ENCODE data around the gene NEK11. TPM values are rescaled to one million over a fixed set of nuclear protein-coding genes. Genes with fewer than 3 reads are reported as not detected.

NEK11 gene
- total and polyA plus RNA-seq, 10 donors, result 0.77 to 5.9 (median 3.4) TPM

GRCh38 chr3:131218196-131218595, 191.5 kb downstream of the NEK11 start:
- no peaks in the 10 kb centered on the region for H3K9me3 ChIP-seq
- no peaks in the 10 kb centered on the region for H3K36me3 ChIP-seq
- intact Hi-C loops (cut with DNase I; ENCODE audit: low total_unique reads), result no loop called here
- no peak overlapping the region for H3K27ac ChIP-seq
- no peak for DNase-seq
- no peaks in the 10 kb centered on the region for H3K4me1 ChIP-seq
- WGBS, 5 donors, result 96 to 100% (median 100%) methylated on average over 1 of the region's 1 CpG
- no peak overlapping the region for H3K4me3 ChIP-seq
- TF ChIP-seq POLR2A (IDR thresholded peaks at IDR 0.05), result no peak
- no peak for TF ChIP-seq POLR2AphosphoS5 (IDR thresholded peaks at IDR 0.05)
- TF ChIP-seq, protein P1, sequence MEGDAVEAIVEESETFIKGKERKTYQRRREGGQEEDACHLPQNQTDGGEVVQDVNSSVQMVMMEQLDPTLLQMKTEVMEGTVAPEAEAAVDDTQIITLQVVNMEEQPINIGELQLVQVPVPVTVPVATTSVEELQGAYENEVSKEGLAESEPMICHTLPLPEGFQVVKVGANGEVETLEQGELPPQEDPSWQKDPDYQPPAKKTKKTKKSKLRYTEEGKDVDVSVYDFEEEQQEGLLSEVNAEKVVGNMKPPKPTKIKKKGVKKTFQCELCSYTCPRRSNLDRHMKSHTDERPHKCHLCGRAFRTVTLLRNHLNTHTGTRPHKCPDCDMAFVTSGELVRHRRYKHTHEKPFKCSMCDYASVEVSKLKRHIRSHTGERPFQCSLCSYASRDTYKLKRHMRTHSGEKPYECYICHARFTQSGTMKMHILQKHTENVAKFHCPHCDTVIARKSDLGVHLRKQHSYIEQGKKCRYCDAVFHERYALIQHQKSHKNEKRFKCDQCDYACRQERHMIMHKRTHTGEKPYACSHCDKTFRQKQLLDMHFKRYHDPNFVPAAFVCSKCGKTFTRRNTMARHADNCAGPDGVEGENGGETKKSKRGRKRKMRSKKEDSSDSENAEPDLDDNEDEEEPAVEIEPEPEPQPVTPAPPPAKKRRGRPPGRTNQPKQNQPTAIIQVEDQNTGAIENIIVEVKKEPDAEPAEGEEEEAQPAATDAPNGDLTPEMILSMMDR (IDR thresholded peaks at IDR 0.05 in 8 of 11, conservative IDR thresholded peaks at IDR 0.05 in 3 of 11), result no peak
- no peaks in the 10 kb centered on the region for H3K27me3 ChIP-seq (replicated peaks in 1 of 7)

DNA sequence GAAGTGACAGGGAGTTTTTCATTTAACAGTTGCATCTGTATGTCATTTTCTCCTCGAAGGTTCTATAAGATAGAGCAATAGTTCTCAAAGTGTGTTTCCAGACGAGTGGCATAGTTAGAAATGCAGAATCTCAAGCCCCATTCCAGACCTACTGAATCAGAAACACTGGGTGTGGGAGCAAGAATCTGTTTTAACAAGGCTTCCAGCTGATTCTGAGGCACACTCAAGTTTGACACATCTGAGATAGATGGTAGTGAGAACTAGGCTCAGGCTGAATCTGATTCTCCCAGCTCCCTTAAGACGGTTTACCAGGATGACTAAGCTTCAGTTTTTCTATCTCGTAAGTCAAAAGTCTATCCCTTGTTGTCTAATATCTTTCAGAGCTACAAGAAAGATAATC, 195.1 kb downstream of the NEK11 start:
- Histone ChIP-seq H3K4me1 (no peaks in the 10 kb centered on the region), H3K36me3 (no peaks in the 10 kb centered on the region), H3K27ac (no peak overlapping the region), H3K9me3 (no peaks in the 10 kb centered on the region), H3K4me3 (no peak overlapping the region), H3K27me3 (replicated peaks in 1 of 7) (no peaks in the 10 kb centered on the region)
- DNase-seq, result no peak
- intact Hi-C loops (cut with DNase I; ENCODE audit: low total_unique reads), result no loop called here
- 49 to 61% (median 51%) methylated on average over 4 of the region's 4 CpGs for WGBS, 5 donors
- TF ChIP-seq POLR2A (IDR thresholded peaks at IDR 0.05), result no peak
- no peak for TF ChIP-seq POLR2AphosphoS5 (IDR thresholded peaks at IDR 0.05)
- TF ChIP-seq, protein P1 (IDR thresholded peaks at IDR 0.05 in 8 of 11, conservative IDR thresholded peaks at IDR 0.05 in 3 of 11), result no peak

DNA sequence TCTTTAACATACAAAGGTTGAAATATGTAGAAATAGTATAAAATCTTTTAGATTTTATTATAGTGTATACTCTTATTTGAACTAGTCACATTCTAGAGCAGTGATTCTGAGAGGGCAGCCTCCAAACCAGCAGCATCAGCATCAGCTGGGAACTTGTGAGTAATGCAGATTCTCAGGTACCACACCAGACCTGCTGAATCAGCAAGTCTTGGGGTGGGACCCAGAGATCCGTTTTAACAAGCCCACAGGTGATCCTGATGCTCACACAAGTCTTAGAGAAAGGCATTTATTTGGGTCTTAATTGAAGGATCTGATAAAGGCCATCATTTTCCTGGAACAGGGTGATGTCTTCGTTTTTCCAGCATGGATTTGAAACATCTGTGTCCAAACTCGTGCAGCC, 195.9 kb downstream of the NEK11 start:
- Histone ChIP-seq H3K27me3 (replicated peaks in 1 of 7) (no peaks in the 10 kb centered on the region), H3K27ac (no peak overlapping the region), H3K4me3 (no peak overlapping the region), H3K9me3 (no peaks in the 10 kb centered on the region), H3K4me1 (no peaks in the 10 kb centered on the region), H3K36me3 (no peaks in the 10 kb centered on the region)
- intact Hi-C loops (cut with DNase I; ENCODE audit: low total_unique reads), result no loop called here
- DNase-seq, result no peak
- TF ChIP-seq, protein P1 (IDR thresholded peaks at IDR 0.05 in 8 of 11, conservative IDR thresholded peaks at IDR 0.05 in 3 of 11), result no peak
- TF ChIP-seq POLR2A (IDR thresholded peaks at IDR 0.05) (no peak), POLR2AphosphoS5 (IDR thresholded peaks at IDR 0.05) (no peak)
- WGBS, 5 donors, result 71 to 82% (median 74%) methylated on average over 3 of the region's 3 CpGs

DNA sequence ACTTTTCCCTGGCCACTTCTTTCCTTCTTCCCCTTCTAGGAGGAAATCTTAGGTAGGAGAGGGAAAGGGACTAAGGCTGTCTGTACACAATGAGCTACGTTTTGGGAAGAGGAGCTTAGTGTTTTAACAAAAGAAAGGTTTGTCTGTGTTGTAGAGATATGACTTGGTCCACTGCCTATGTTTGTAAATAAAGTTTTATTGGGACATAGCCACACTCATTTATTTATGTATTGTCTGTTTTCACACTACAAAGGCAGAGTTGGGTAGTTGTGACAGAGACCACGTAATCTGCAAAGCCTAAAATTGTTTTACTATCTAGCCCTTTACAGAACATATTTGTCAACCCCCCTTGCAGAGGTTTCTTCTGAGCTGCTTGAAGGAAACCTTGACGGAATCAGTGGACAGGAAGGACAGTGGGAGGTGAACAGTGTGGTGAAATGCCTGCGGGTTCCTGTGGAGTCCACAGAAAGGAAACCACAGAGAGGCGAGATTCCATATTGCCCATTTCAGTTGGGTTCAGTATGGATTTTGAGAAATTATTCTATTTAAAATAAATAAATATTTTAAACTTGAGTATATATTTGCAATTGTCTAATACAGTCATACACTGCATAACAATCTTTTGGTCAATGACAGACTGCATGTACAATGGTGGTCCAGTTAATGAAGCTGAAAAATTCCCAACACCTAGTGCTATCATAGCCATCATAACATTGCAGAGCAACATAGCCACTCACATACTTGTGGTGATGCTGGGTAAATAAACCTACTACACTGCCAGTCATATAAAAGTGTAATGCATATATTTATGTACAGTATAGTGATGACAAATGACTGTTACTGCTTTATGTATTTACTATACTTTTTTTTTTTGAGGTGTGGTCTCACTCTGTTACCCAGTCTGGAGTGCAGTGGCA, 197.0 kb downstream of the NEK11 start:
- no peaks in the 10 kb centered on the region for H3K27me3 ChIP-seq (replicated peaks in 1 of 7)
- TF ChIP-seq POLR2AphosphoS5 (IDR thresholded peaks at IDR 0.05) (no peak), POLR2A (IDR thresholded peaks at IDR 0.05) (no peak)
- TF ChIP-seq, protein P1 (IDR thresholded peaks at IDR 0.05 in 8 of 11, conservative IDR thresholded peaks at IDR 0.05 in 3 of 11), result no peak
- intact Hi-C loops (cut with DNase I; ENCODE audit: low total_unique reads), result no loop called here
- H3K4me3 ChIP-seq, result no peak overlapping the region
- WGBS, 5 donors, result 22 to 53% (median 37%) methylated on average over 5 of the region's 5 CpGs
- no peaks in the 10 kb centered on the region for H3K4me1 ChIP-seq
- H3K9me3 ChIP-seq, result no peaks in the 10 kb centered on the region
- H3K36me3 ChIP-seq, result no peaks in the 10 kb centered on the region
- DNase-seq, result no peak
- H3K27ac ChIP-seq, result no peak overlapping the region
